OCI-M1 (cell line): ENCODE data around the gene GPR143.

Experiments
- DNase-seq: peaks from one replicate; lab custom pipeline; 2025; lab: John Stamatoyannopoulos, UW

The GPR143 gene

GRCh38 chrX:9708086-9708485 is 57.6 kb downstream of the GPR143 start:
- DNase-seq = no peak

GRCh38 chrX:9707306-9708033 is 58.2 kb downstream of the GPR143 start:
- DNase-seq = no peak

- no peak for DNase-seq
Measured at GRCh38 chrX:9706421-9706820, 59.2 kb downstream of the GPR143 start.

GRCh38 chrX:9704876-9705465 is 60.7 kb downstream of the GPR143 start:
- no peak for DNase-seq

GRCh38 chrX:9703406-9703805 is 62.2 kb downstream of the GPR143 start:
- no peak for DNase-seq

- no peak for DNase-seq
Measured at GRCh38 chrX:9701790-9702189, 63.9 kb downstream of the GPR143 start.

- no peak for DNase-seq
Measured at GRCh38 chrX:9700555-9700954, 65.1 kb downstream of the GPR143 start.

GRCh38 chrX:9698576-9698975 is 67.1 kb downstream of the GPR143 start:
- no peak for DNase-seq

GRCh38 chrX:9693307-9694001 is 72.2 kb downstream of the GPR143 start:
- DNase-seq = no peak

GRCh38 chrX:9690046-9690445 is 75.6 kb downstream of the GPR143 start:
- DNase-seq = no peak

- DNase-seq = no peak
Measured at GRCh38 chrX:9688833-9689232, 76.8 kb downstream of the GPR143 start.

GRCh38 chrX:9687899-9688298 is 77.7 kb downstream of the GPR143 start:
- no peak for DNase-seq

- no peak for DNase-seq
Measured at GRCh38 chrX:9683350-9683749, 82.3 kb downstream of the GPR143 start.

- no peak for DNase-seq
Measured at GRCh38 chrX:9682861-9683260, 82.8 kb downstream of the GPR143 start.

- no peak for DNase-seq
Measured at GRCh38 chrX:9682456-9682855, 83.2 kb downstream of the GPR143 start.

- no peak for DNase-seq
Measured at GRCh38 chrX:9681422-9681821, 84.2 kb downstream of the GPR143 start.

- DNase-seq = no peak
Measured at GRCh38 chrX:9681011-9681410, 84.6 kb downstream of the GPR143 start.

GRCh38 chrX:9678215-9678965 is 87.3 kb downstream of the GPR143 start:
- no peak for DNase-seq

GRCh38 chrX:9677098-9677739 is 88.4 kb downstream of the GPR143 start:
- no peak for DNase-seq

GRCh38 chrX:9676738-9677097 is 88.9 kb downstream of the GPR143 start:
- no peak for DNase-seq

- no peak for DNase-seq
Measured at GRCh38 chrX:9676306-9676705, 89.3 kb downstream of the GPR143 start.
